ENCODE measurements around the gene TOGARAM2.
"Not testable (repeated sequence)": the region's sequence is repeated elsewhere in the genome, so short reads cannot be mapped to it uniquely, and the experiment has no call there.

Gene TOGARAM2

DNA sequence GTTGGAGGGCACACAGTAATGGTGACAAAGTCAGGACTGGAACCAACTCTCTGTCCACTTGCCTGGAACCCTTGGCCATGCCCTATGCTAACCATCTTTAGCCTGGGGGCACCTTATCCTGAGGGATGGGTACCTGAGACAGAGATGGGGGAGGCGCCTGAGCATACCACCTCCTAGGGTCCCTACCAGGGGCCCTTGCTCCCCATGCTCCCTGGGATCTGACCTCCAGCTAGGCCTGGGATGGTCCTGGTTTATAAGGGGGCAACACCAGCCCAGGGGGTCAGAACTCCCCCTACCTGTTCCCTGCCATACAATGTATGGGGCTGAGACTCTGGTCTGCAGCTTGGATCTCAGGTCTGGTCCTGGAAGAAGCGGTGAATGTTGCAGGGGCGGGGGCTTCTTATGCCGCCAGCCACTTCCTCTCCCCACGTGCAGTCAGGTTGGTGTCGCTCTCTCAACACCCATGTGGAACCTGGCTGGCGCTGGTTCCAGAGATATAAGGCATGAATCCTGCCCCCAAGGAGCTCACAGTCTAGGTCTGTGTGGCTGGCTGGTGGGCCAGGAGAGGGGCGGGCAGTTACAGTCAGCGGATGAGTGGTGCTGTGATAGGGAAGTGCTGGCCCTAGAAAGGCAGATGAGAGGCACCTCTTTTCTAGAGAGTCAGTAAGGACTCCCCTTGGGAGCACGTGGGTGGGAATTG is 3.8 kb upstream of the TOGARAM2 start:
- DNase-seq (ENCODE audit: low spot score) = no peak

GRCh38 chr2:28978001-28978400 is 3.1 kb upstream of the TOGARAM2 start:
- DNase-seq (ENCODE audit: low spot score) = not testable (repeated sequence)

DNA sequence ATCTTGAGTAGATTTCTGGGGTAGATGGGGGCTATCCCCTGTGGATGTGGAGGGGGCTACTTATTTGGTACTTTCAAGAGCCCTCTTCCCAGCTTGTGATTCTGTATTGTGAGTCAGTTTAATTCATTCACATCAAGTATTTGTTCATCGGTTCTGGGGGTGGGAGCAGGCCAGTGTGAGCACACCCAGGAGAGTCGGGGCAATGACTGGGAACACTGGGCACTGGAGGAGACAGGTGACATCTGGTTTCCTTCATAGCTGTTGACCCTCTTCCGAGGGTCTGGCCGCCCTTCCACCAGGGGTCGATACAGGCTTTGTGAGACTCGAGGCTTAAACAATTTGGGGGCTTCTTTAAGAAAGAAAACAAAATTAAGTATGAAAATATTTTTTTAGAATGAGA is 2.5 kb upstream of the TOGARAM2 start:
- no peak for DNase-seq (ENCODE audit: low spot score)

GRCh38 chr2:28979041-28979440 is 2.1 kb upstream of the TOGARAM2 start:
- DNase-seq (ENCODE audit: low spot score) = no peak

- DNase-seq (ENCODE audit: low spot score) = no peak
These were observed 1.3 kb upstream of the TOGARAM2 start for GRCh38 chr2:28979576-28980366.

- no peak for DNase-seq (ENCODE audit: low spot score)
These were observed 606 bp upstream of the TOGARAM2 start for GRCh38 chr2:28980368-28981015.

DNA sequence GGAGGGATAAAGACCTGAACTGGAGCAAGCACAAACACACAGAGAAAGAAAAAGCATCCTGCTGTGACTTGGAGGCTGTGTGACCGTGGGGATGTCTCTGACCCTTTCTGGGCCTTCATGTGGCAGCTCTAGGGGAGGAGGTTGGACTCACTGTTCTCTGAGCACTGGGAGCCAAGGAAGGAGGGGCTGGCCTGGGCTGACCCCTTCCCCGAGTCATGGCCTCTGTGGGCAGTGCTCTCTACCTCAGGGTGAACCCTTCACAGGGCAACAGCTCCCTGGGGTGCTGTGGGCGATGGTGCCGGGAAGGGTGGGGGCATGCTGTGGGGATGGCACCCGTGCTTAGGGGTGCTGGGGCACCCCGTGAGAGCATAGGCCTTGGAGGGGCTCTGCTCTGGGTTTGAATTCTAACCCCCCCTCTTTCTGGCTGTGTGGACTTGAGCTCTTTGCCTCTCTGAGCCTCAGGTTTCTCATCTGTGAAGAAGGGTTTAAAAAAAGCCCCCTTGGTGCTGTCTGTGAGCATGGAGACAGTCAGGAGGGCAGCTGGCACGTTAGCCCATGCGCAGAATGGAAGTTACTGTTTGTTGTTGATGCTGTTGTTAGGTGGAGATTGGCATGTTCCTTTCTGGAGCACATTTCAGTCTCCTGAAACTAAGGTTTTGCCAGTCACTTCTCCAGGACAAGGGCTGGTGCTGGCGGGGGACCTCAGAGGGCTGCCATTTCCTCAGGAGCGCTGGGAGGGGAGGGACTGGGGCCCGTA is 700 bp downstream of the TOGARAM2 start:
- no peak for DNase-seq (ENCODE audit: low spot score)

- DNase-seq (ENCODE audit: low spot score) = no peak
These were observed 1.4 kb downstream of the TOGARAM2 start for GRCh38 chr2:28982381-28982950.

- no peak for DNase-seq (ENCODE audit: low spot score)
These were observed 5.3 kb downstream of the TOGARAM2 start for GRCh38 chr2:28986429-28986828.

DNA sequence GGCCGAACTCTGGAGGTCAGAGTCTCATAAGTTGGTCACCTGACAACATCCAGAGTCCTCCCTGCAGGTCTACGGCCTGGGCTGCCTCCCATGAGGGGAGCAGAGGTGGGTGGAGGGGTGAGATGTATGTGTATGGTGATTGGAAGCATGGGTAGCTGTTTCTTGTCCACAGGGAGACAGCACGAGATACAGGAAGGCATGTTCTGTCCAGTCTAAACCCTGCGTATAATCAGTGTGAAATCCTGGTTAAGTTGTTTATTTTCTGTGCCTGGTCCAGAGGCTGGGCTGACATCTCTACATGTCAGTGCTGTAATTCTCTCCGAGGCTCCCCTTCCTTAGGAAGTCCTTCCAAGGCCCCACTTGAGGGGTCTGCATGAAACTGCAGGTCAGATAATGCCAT is 8.9 kb downstream of the TOGARAM2 start:
- DNase-seq (ENCODE audit: low spot score) = no peak

DNA sequence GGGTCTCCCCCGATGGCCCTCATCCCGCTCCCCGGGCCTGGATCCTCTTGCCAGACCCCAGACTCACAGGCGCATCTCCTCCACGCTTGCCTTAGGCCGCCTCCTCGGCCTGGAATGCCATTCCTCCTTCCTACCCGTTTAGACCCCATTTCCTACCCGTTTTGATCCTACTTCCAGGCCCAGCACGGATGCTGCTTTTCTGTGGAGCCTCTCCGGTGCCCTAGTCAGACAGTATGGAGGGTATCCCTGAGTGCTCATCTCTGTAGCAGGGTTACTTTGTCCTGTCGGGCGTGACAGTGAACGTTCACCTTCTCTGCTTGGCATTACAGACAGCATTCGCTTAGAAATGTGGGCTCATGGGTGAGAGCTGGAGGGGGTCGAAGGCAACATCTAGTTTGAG is 9.3 kb downstream of the TOGARAM2 start:
- no peak for DNase-seq (ENCODE audit: low spot score)

- DNase-seq (ENCODE audit: low spot score) = peak; percentile 49
These were observed 9.9 kb downstream of the TOGARAM2 start for GRCh38 chr2:28991021-28991420.

DNA sequence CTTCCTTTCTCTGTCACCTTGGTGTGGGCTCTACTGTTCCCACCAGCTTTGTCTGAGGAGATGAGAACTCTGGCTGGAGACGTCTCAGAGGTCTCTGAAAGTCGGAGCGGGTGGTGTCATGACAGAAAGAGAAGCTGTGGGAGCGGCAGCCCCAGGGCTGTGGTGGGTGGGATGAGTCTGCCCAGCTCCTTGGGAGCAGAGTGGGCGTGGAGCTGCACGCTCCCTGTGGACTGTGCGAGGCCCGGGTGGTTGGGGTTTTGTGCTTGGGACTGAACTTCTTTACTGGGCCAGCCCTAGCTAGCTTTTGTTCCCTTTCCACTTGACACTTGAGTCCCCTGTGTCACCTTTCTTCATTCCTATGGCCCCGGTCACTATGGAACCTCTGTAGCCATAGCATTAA is 10.4 kb downstream of the TOGARAM2 start:
- DNase-seq (ENCODE audit: low spot score) = no peak

- DNase-seq (ENCODE audit: low spot score) = no peak
These were observed 12.3 kb downstream of the TOGARAM2 start for GRCh38 chr2:28993206-28993960.

GRCh38 chr2:28994074-28994473 is 13.0 kb downstream of the TOGARAM2 start:
- no peak for DNase-seq (ENCODE audit: low spot score)

DNA sequence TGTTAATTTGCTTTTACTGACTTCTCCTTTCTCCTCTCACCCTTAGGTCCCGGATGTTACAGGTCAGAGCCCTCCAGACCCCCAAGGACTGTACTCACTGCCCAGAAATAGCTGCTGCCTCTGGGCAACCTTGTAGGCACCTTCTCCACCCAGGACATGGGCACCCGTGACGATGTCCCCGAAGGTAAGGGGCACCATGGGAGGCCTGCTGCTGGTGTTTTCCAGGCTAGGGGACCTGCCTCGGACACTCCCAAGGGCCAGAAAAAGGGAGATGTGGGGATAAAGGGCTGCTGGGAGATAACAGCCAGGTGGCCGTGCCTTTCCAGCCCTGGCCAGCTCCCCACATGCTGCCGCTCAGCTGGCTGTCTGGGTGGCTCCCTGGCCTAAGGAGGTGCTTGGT is 13.6 kb downstream of the TOGARAM2 start:
- no peak for DNase-seq (ENCODE audit: low spot score)

DNA sequence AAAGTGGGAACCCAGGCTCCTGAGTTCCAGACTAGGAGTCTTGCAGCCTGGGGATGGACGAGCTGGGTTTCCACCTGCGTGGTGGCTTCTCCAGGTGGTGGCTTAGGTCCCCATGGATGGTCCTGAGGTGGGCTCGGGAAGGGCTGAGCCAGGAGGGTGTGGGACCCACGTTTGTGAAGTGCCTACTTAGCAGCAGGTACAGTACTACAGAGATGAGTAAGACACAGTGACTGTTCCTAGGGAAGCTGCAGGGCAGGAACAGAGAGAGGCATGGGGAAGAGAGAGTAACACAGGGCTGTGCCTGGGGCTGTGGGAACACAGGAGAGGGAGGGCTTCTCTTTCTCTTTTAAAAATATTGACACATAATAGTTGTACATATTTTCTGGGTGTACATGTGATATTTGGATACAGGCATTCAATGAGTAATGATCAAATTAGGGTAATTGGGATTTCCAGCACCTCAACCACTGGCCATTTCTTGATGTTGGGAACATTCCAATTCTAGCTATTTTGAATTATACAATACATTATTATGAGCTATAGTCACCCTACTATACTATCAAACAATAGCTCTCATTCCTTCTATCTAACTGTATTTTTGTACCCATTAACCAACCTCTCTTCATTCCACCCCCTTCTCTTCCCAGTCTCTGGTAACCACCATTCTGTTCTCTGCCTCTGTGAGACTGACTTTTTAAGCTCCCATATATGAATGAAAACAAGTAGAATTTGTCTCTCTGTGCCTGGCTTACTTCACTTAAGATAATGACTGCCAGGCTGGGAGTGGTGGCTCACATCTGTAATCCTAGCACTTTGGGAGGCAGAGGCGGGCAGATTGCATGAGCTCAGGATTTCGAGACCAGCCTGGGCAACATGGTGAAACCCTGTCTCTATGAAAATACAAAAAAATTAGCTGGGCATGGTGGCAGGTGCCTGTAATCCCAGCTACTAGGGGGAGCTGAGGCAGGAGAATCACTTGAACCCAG is 15.0 kb downstream of the TOGARAM2 start:
- no peak for DNase-seq (ENCODE audit: low spot score)

GRCh38 chr2:28997237-28997846 is 16.2 kb downstream of the TOGARAM2 start:
- DNase-seq (ENCODE audit: low spot score) = no peak
